A673 (cell line): ENCODE data around the gene MSRB3. TPM values are rescaled to one million over a fixed set of nuclear protein-coding genes. Genes with fewer than 3 reads are reported as not detected.

ENCODE experiments used
- BruUV-seq: library from RNA; stranded (reverse); fragments of 400-500 nt; replicated peaks from 2 replicates; lab custom pipeline; 2021; lab: Mats Ljungman, UMichigan
- CTCF ChIA-PET: fragments of 300-600 bp; sonication (Branson Sonifier 250); formaldehyde crosslinking; loops from one replicate; lab custom pipeline; 2022; ENCODE audit warnings: antibody characterized with exemption; lab: Charles Lee
- POLR2A ChIA-PET: fragments of 300-600 bp; sonication (Branson Sonifier 250); formaldehyde crosslinking; loops from one replicate; lab custom pipeline; 2022; ENCODE audit warnings: antibody characterized with exemption; ENCODE audit not compliant: low non-redundant PET; lab: Charles Lee
- DNase-seq: peaks from one replicate; pipeline ENCODE4 v3.0.0-alpha.2; 2015; ENCODE audit warnings: low spot score
- H3K27ac ChIP-seq: fragments of 200-600 bp; sonication (generic); 2 replicates; pipeline ENCODE4 v1.5.1; 2016; ENCODE audit warnings: mixed run types, low read depth, mild to moderate bottlenecking, mixed read lengths, antibody characterized with exemption, low read length; ENCODE audit not compliant: poor library complexity, severe bottlenecking
- H3K27me3 ChIP-seq: fragments of 200-600 bp; sonication (generic); replicated peaks from 2 replicates; pipeline ENCODE4 v1.6.1; 2017; ENCODE audit warnings: mixed run types, low read depth, mild to moderate bottlenecking, mixed read lengths, antibody characterized with exemption, low read length; ENCODE audit not compliant: insufficient read depth, poor library complexity
- H3K36me3 ChIP-seq: fragments of 200-600 bp; sonication (generic); 2 replicates; pipeline ENCODE4 v1.6.1; 2016; ENCODE audit warnings: mixed run types, mild to moderate bottlenecking, mixed read lengths, antibody characterized with exemption, low read length; ENCODE audit not compliant: insufficient read depth, poor library complexity, severe bottlenecking
- H3K4me1 ChIP-seq: fragments of 200-600 bp; sonication (generic); 2 replicates; pipeline ENCODE4 v1.6.1; 2017; ENCODE audit warnings: mixed run types, mild to moderate bottlenecking, mixed read lengths, antibody characterized with exemption, low read length; ENCODE audit not compliant: insufficient read depth, poor library complexity, severe bottlenecking
- H3K4me3 ChIP-seq: fragments of 200-600 bp; sonication (generic); 2 replicates; pipeline ENCODE4 v1.5.1; 2016; ENCODE audit warnings: low read depth, mixed run types, mild to moderate bottlenecking, mixed read lengths, low read length; ENCODE audit not compliant: poor library complexity, severe bottlenecking
- H3K9me3 ChIP-seq: fragments of 200-600 bp; sonication (generic); 2 replicates; pipeline ENCODE4 v1.6.1; 2016; ENCODE audit warnings: mixed run types, low read depth, mild to moderate bottlenecking, mixed read lengths, antibody characterized with exemption, low read length; ENCODE audit not compliant: poor library complexity, severe bottlenecking
- CTCF ChIP-seq: fragments of 300-800, 200-600 bp; sonication (generic); conservative IDR thresholded peaks from 2 replicates; pipeline ENCODE4 v1.5.1; 2017; ENCODE audit warnings: low read depth, mild to moderate bottlenecking, antibody characterized with exemption, low read length, moderate library complexity, mixed read lengths
- EZH2 ChIP-seq: fragments of 200-600 bp; sonication (generic); IDR thresholded peaks from 2 replicates; pipeline ENCODE4 v1.6.1; 2017; ENCODE audit warnings: borderline replicate concordance, low read depth, mild to moderate bottlenecking, mixed read lengths, antibody characterized with exemption, low read length; ENCODE audit not compliant: poor library complexity, severe bottlenecking
- intact Hi-C: fragments of 100-400 bp; cut with micrococcal nuclease; formaldehyde crosslinking; loops from one replicate; pipeline ENCODE4 v1.10.0; 2022; ENCODE audit not compliant: unreplicated experiment
- total RNA-seq: library from RNA; stranded (reverse); gene quantifications from 2 replicates; pipeline ENCODE4 v1.2.3, GENCODE V29; 2021

MSRB3 gene
- total RNA-seq, 1 experiment from 2014 or later: 2.1 TPM

GRCh38 chr12:65387396-65387795, 108.9 kb downstream of the MSRB3 start:
- H3K27me3 ChIP-seq: no peaks in the 10 kb centered on the region
- intact Hi-C loops: no loop called here
- no peak for TF ChIP-seq CTCF
- no peak for TF ChIP-seq EZH2
- no peak for DNase-seq
- ChIA-PET POLR2A (no interaction called here), CTCF (no interaction called here)
- no peak overlapping the region for H3K27ac ChIP-seq
- H3K9me3 ChIP-seq: no peaks in the 10 kb centered on the region
- H3K4me3 ChIP-seq: no peak overlapping the region
- no peaks in the 10 kb centered on the region for H3K36me3 ChIP-seq
- no TSS peak for BruUV-seq
- H3K4me1 ChIP-seq: peaks cover 19% of the 10 kb centered on the region

GRCh38 chr12:65389436-65389835, 111.0 kb downstream of the MSRB3 start:
- no peaks in the 10 kb centered on the region for H3K27me3 ChIP-seq

GRCh38 chr12:65391711-65392110, 113.2 kb downstream of the MSRB3 start:
- DNase-seq: no peak
- ChIA-PET CTCF (no interaction called here), POLR2A (interaction anchor here (0.6 kb wide), 1 partner anchor 953 kb away, joined by 3 read pairs; no protein-coding TSS in a partner anchor)
- H3K27me3 ChIP-seq: no peaks in the 10 kb centered on the region
- H3K36me3 ChIP-seq: no peaks in the 10 kb centered on the region
- no TSS peak for BruUV-seq
- TF ChIP-seq CTCF (no peak), EZH2 (no peak)
- peaks cover 4% of the 10 kb centered on the region for H3K4me1 ChIP-seq
- no peak overlapping the region for H3K27ac ChIP-seq
- no peak overlapping the region for H3K4me3 ChIP-seq
- peaks cover 8% of the 10 kb centered on the region for H3K9me3 ChIP-seq
- intact Hi-C loops: no loop called here

More at GRCh38 chr12:65389436-65389835, 111.0 kb downstream of the MSRB3 start:
- no TSS peak for BruUV-seq
- H3K9me3 ChIP-seq: peaks cover 2% of the 10 kb centered on the region
- POLR2A ChIA-PET: interaction anchor here (0.7 kb wide), 1 partner anchor 10 kb away, joined by 3 read pairs; no protein-coding TSS in a partner anchor
- H3K36me3 ChIP-seq: no peaks in the 10 kb centered on the region
- no peak overlapping the region for H3K27ac ChIP-seq
- TF ChIP-seq EZH2 (no peak), CTCF (no peak)
- DNase-seq: no peak
- intact Hi-C loops: no loop called here
- no peak overlapping the region for H3K4me3 ChIP-seq
- H3K4me1 ChIP-seq: peaks cover 12% of the 10 kb centered on the region
- CTCF ChIA-PET: no interaction called here
